HG02642 (cell line): ENCODE results near the gene TTC7B.

ENCODE experiments used
- ATAC-seq: cut with Tn5 transposase; IDR thresholded peaks from one replicate; pipeline ENCODE4 v1.9.1; 2021; ENCODE audit warnings: mild to moderate bottlenecking; ENCODE audit not compliant: unreplicated experiment, poor library complexity

The TTC7B gene

DNA sequence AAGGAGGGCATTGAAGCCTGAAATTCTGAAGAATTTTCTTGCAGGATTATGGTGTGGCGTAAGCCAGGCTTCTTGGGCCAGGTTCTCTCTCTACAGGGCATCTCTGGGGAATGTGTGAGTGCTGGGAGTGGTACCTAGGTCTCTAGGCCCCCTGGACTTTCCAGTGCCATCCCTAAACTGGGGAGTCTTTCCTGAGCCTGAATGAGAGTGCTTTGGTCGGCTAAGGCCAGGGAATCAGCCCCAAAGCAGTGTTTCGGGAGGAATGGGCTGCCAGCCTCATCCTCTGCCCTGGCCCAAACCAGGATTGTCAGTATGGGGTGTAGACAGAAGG is 325.5 kb downstream of the TTC7B start:
- no peak for ATAC-seq

DNA sequence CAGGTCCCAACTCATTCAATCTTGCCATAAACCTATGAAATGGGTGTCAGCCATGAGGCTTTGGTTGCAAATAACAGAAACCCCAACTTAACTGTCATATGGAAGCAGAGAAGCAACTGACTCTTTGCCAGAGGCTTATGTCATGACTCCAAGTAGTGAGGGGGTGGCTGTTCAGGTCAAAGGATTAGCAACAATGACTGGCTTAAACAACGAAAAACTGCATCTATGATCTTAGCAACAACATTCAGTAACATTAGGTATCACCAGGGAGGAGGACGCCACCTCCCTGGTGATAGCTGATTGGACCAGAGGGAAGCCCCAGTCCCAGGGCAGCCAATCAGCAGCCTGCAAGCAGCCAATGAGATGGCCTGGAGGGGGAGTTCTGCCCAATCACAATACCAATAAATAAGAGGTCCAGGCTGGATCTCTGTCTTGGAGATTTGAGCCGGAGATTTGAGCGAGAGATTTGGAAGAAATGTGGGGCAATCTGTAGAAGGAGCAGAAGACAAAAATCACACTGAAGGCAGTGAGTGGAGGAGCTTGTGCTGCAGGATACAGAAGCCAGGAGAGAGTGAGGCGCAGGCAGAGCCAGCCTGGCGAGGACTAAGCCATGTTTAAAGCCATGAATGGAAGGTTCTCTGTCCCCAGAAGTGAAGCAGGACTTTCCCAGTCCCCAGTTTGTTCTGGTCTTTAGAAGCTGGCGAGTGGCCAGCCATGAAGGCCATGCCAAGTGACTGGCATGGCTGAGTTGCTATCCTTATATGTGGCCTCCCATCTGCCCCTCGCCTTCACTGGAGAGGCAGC is 326.1 kb downstream of the TTC7B start:
- no peak for ATAC-seq

DNA sequence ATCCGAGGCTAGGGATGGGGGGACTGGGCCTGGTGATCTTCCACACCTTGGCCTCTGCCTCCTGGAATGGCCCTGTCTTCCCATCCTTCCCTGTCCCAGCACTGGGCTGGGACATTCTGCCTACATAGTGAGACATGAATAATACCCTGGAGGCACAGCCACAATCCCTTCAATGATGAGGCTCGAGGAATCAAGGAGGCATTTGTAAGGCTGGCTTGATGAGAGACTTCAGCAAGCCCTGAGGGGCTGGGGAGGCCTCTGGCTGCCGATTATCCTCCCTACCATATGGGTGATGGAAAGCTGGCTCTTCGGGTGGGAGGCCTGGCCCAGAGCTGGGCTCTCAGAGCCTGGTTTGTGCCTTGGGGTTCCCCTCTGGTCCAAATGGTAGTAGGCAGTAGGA is 326.9 kb downstream of the TTC7B start:
- no peak for ATAC-seq

DNA sequence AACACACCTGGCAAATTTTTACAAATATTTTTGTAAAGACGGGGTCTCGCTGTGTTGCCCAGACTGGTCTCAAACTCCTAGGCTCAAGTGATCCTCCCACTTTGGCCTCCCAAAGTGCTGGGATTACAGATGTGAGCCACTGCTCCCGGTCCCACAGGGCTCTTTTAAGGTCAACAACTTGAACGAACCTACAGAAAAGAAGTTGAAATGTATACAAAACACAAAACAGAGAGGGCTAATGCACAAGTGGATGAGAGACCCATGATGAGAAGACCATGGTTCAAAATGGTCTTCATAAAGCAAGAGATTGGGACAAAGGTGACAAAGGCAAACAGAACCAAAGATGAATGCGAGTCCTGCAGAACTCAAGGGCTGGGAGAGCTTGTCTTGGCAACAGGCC is 328.0 kb downstream of the TTC7B start:
- no peak for ATAC-seq

DNA sequence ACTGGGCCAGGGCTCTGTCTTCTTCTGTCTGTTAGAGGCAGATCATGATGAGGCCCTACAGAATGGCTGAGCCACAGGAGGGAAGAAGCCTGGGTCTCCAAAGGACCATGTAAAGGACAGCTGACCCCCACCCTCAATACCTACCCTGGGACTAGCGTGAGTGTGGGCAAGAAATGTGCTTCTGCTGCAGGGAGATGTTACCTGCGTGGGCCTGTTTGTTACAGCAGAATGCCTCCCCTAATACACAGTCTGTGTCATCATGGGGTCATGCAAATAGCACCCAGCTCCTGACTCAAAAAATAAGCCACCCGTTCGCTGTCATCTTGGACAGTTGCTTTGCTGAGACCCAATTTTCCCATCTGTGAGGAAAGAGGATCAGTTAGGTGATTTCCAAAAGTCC is 328.8 kb downstream of the TTC7B start:
- ATAC-seq, result no peak

DNA sequence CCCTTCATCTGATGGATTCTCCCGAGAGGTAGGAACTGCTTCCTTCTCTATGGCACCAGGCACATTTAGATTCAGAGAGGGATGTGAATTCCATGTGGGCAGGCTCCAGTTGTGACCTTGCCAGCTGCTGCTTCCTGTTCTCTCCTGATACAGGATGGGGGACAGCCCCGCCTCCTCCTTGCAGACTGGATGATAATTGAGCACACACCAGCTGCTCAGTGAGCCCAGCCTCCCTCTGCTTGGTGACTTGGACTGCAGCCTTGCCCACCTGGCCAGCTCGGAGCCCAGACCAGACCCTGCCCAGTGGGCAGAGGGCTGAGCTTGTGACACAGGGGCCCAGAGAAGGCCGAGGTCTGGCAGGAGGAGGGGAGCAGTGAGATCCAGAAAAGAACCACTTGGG is 329.2 kb downstream of the TTC7B start:
- ATAC-seq, result no peak

DNA sequence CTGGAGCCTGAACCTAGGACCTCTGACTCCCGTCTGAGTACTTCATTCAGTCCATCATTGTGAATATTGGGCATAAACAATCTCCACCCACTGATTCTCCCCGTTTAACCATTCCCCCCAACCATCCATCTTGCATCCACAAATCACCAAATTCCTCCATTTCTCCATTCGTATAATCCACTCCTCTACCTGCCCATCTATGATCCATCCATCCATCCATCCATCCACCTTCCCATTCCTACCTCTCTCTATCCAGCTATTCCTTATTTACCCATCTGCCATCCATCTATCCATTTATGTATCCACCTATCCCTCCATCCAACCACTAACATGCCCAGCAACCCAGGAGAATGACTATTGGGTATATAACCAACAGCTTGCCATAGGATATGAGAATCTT is 331.9 kb downstream of the TTC7B start:
- ATAC-seq, result no peak

DNA sequence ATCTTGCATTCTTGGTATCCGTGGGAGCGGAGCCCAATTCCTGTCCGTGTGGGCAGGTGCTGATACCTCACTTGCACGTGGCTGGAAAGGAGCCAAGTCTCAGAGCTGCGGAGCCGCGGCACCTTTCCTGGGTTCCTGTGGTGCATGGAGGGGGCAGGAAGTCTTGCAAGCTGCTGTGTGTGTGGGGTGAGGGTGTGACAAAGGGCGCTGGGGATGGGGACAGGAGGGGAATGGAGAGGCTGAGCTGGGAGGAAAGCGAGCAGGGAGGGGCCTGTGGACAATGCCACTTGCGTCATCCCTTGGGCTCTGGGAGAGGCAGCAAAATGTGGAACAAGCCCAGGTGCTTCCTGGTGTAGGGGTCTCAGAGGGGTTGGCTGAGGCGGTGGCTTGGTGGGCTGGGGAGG is 332.7 kb downstream of the TTC7B start:
- ATAC-seq, result no peak

DNA sequence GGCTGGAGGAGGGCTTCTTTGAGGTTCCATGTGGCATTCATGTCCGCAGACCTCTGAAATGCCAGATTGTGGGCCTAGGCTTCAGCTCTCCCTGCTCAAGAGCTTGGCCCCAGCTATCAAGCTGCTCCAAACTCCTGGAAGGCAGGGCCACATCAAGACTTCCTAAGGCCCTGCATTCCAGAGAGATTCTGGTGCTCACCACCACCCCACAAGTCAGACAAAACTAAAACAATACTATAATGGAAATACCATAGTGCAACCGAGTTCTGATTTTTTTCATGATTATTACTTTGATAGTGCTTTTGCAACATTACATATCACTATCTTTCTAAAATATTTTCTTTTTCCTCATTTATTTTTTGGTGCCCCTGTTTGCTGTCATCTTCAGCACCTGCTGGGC is 333.1 kb downstream of the TTC7B start:
- ATAC-seq, result no peak

DNA sequence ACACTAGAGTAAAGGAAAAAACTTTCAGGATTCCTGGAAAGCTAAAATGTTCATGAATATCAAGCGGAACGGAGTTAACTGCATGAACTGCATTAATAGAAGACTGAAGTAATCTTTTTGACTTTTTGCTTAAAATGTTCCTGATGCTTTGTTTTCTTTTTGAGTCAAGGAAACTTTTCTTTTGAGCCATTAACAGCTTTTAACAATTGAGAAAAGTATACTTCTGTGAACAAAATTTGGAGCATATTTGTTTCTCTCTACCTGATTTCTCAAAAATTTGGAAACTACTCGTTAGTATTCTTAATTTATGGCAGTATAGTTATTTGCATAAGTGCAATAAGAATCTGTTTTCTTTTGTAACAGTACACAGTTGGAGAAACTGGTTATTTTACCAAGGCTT is 340.9 kb downstream of the TTC7B start:
- ATAC-seq, result no peak
